WTC11 (cell line): ENCODE results near the gene HTR4.

ENCODE experiments used
- CREB1 ChIP-seq: sonication (generic); formaldehyde crosslinking; IDR thresholded peaks from 2 replicates; pipeline ENCODE4 v1.8.0; 2023; ENCODE audit warnings: mild to moderate bottlenecking, missing genetic modification reagents
- E2F4 ChIP-seq: sonication (generic); formaldehyde crosslinking; IDR thresholded peaks from 2 replicates; pipeline ENCODE4 v1.8.1; 2022; ENCODE audit warnings: low read depth, mild to moderate bottlenecking, moderate library complexity, missing genetic modification reagents, borderline replicate concordance
- E2F5 ChIP-seq: sonication (generic); formaldehyde crosslinking; IDR thresholded peaks from 2 replicates; pipeline ENCODE4 v1.8.1; 2022; ENCODE audit warnings: mild to moderate bottlenecking, moderate library complexity, missing genetic modification reagents
- NFYB ChIP-seq: sonication (generic); formaldehyde crosslinking; conservative IDR thresholded peaks from 2 replicates; pipeline ENCODE4 v1.8.0; 2022; ENCODE audit warnings: low read depth, missing genetic modification reagents
- NR2C2 ChIP-seq: sonication (generic); formaldehyde crosslinking; IDR thresholded peaks from 2 replicates; pipeline ENCODE4 v1.8.0; 2022; ENCODE audit warnings: mild to moderate bottlenecking, missing genetic modification reagents
- STAT6 ChIP-seq: sonication (generic); formaldehyde crosslinking; conservative IDR thresholded peaks from 2 replicates; pipeline ENCODE4 v1.8.1; 2023; ENCODE audit warnings: mild to moderate bottlenecking, low read depth, missing genetic modification reagents, moderate library complexity
- TCF7 ChIP-seq: sonication (generic); formaldehyde crosslinking; IDR thresholded peaks from 2 replicates; pipeline ENCODE4 v1.8.0; 2022; ENCODE audit warnings: mild to moderate bottlenecking, low read depth, missing genetic modification reagents, moderate library complexity
- USF2 ChIP-seq: sonication (generic); formaldehyde crosslinking; IDR thresholded peaks from 2 replicates; pipeline ENCODE4 v1.8.1; 2023; ENCODE audit warnings: mild to moderate bottlenecking, missing genetic modification reagents, moderate library complexity
- ZNF138 ChIP-seq: sonication (generic); formaldehyde crosslinking; conservative IDR thresholded peaks from 2 replicates; pipeline ENCODE4 v1.8.1; 2022; ENCODE audit warnings: mild to moderate bottlenecking, moderate library complexity, missing genetic modification reagents
- ZNF317 ChIP-seq: sonication (generic); formaldehyde crosslinking; IDR thresholded peaks from 2 replicates; pipeline ENCODE4 v1.8.1; 2023; ENCODE audit warnings: low read depth, mild to moderate bottlenecking, moderate library complexity, missing genetic modification reagents, borderline replicate concordance
- TF ChIP-seq, protein P1 (sequence below): sonication (generic); formaldehyde crosslinking; IDR thresholded peaks from 2 replicates; pipeline ENCODE4 v1.8.0; 2022; ENCODE audit warnings: mild to moderate bottlenecking, missing genetic modification reagents
- TF ChIP-seq, protein P2 (sequence below): sonication (generic); formaldehyde crosslinking; IDR thresholded peaks from 2 replicates; pipeline ENCODE4 v1.8.1; 2023; ENCODE audit warnings: mild to moderate bottlenecking, missing genetic modification reagents
- TF ChIP-seq, protein P3 (sequence below): fragments of 200-600 bp; IDR thresholded peaks from 2 replicates; pipeline ENCODE4 v1.8.0; 2022; ENCODE audit warnings: antibody characterized with exemption
- TF ChIP-seq, protein P4 (sequence below): sonication (generic); formaldehyde crosslinking; IDR thresholded peaks from 2 replicates; pipeline ENCODE4 v1.8.0; 2022; ENCODE audit warnings: mild to moderate bottlenecking, missing genetic modification reagents

- TF ChIP-seq, protein P1, sequence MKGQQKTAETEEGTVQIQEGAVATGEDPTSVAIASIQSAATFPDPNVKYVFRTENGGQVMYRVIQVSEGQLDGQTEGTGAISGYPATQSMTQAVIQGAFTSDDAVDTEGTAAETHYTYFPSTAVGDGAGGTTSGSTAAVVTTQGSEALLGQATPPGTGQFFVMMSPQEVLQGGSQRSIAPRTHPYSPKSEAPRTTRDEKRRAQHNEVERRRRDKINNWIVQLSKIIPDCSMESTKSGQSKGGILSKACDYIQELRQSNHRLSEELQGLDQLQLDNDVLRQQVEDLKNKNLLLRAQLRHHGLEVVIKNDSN (CRISPR knock-in tag), result no peak
- TF ChIP-seq NFYB (CRISPR knock-in tag), result no peak
- TF ChIP-seq, protein P2, sequence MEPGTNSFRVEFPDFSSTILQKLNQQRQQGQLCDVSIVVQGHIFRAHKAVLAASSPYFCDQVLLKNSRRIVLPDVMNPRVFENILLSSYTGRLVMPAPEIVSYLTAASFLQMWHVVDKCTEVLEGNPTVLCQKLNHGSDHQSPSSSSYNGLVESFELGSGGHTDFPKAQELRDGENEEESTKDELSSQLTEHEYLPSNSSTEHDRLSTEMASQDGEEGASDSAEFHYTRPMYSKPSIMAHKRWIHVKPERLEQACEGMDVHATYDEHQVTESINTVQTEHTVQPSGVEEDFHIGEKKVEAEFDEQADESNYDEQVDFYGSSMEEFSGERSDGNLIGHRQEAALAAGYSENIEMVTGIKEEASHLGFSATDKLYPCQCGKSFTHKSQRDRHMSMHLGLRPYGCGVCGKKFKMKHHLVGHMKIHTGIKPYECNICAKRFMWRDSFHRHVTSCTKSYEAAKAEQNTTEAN (CRISPR knock-in tag), result no peak
- TF ChIP-seq E2F4 (CRISPR knock-in tag), result no peak
- TF ChIP-seq ZNF317 (CRISPR knock-in tag), result no peak
- TF ChIP-seq, protein P3, sequence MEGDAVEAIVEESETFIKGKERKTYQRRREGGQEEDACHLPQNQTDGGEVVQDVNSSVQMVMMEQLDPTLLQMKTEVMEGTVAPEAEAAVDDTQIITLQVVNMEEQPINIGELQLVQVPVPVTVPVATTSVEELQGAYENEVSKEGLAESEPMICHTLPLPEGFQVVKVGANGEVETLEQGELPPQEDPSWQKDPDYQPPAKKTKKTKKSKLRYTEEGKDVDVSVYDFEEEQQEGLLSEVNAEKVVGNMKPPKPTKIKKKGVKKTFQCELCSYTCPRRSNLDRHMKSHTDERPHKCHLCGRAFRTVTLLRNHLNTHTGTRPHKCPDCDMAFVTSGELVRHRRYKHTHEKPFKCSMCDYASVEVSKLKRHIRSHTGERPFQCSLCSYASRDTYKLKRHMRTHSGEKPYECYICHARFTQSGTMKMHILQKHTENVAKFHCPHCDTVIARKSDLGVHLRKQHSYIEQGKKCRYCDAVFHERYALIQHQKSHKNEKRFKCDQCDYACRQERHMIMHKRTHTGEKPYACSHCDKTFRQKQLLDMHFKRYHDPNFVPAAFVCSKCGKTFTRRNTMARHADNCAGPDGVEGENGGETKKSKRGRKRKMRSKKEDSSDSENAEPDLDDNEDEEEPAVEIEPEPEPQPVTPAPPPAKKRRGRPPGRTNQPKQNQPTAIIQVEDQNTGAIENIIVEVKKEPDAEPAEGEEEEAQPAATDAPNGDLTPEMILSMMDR, result no peak
- no peak for TF ChIP-seq USF2 (CRISPR knock-in tag)
- TF ChIP-seq NR2C2 (CRISPR knock-in tag), result no peak
- TF ChIP-seq E2F5 (CRISPR knock-in tag), result no peak
- TF ChIP-seq, protein P4, sequence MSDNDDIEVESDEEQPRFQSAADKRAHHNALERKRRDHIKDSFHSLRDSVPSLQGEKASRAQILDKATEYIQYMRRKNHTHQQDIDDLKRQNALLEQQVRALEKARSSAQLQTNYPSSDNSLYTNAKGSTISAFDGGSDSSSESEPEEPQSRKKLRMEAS, result no peak
- no peak for TF ChIP-seq TCF7
- TF ChIP-seq CREB1 (CRISPR knock-in tag), result no peak
- no peak for TF ChIP-seq ZNF138 (CRISPR knock-in tag)
- no peak for TF ChIP-seq STAT6 (CRISPR knock-in tag)
These were observed 188.7 kb downstream of the HTR4 start for GRCh38 chr5:148465381-148466235.
